NAMALWA (cell line): ENCODE results near the gene IRS2.
A peak's percentile ranks its signal among the peaks of the same experiment; 100 is the strongest.
"Not testable (repeated sequence)": the region's sequence is repeated elsewhere in the genome, so short reads cannot be mapped to it uniquely, and the experiment has no call there.

Experiments
- DNase-seq: peaks from one replicate; pipeline ENCODE4 v3.0.0-alpha.2; 2015; ENCODE audit warnings: low spot score

IRS2 gene

GRCh38 chr13:109786457-109787134 is at the start of gene IRS2:
TSS of gene IRS2 (minus strand) at chr13:109786583. CDS start at chr13:109786053, 530 bp downstream.
- DNase-seq: peak; percentile 96

GRCh38 chr13:109834973-109835720 is 48.8 kb upstream of the IRS2 start:
- no peak for DNase-seq

- no peak for DNase-seq
Observed at GRCh38 chr13:109833940-109834339, 47.6 kb upstream of the IRS2 start.

GRCh38 chr13:109833071-109833470 is 46.7 kb upstream of the IRS2 start:
- no peak for DNase-seq

GRCh38 chr13:109828591-109829316 is 42.4 kb upstream of the IRS2 start:
- DNase-seq: not testable (repeated sequence)

- DNase-seq: not testable (repeated sequence)
Observed at GRCh38 chr13:109823201-109823600, 36.8 kb upstream of the IRS2 start.

- no peak for DNase-seq
Observed at GRCh38 chr13:109821103-109821502, 34.7 kb upstream of the IRS2 start.

- DNase-seq: no peak
Observed at GRCh38 chr13:109819874-109820273, 33.5 kb upstream of the IRS2 start.

- DNase-seq: no peak
Observed at GRCh38 chr13:109818886-109819285, 32.5 kb upstream of the IRS2 start.

GRCh38 chr13:109817591-109818535 is 31.5 kb upstream of the IRS2 start:
- no peak for DNase-seq

GRCh38 chr13:109816808-109817203 is 30.4 kb upstream of the IRS2 start:
- DNase-seq: no peak

GRCh38 chr13:109816112-109816807 is 29.9 kb upstream of the IRS2 start:
- DNase-seq: no peak

- no peak for DNase-seq
Observed at GRCh38 chr13:109815651-109816050, 29.3 kb upstream of the IRS2 start.

- DNase-seq: no peak
Observed at GRCh38 chr13:109813663-109814062, 27.3 kb upstream of the IRS2 start.

- no peak for DNase-seq
Observed at GRCh38 chr13:109812382-109812781, 26.0 kb upstream of the IRS2 start.

- DNase-seq: no peak
Observed at GRCh38 chr13:109810761-109811510, 24.6 kb upstream of the IRS2 start.

GRCh38 chr13:109809216-109809932 is 23.0 kb upstream of the IRS2 start:
- no peak for DNase-seq

- DNase-seq: no peak
Observed at GRCh38 chr13:109807345-109807744, 21.0 kb upstream of the IRS2 start.

- DNase-seq: no peak
Observed at GRCh38 chr13:109804654-109805053, 18.3 kb upstream of the IRS2 start.

- no peak for DNase-seq
Observed at GRCh38 chr13:109803825-109804224, 17.4 kb upstream of the IRS2 start.
